GM19043 (cell line): ENCODE measurements around the gene MKNK1.
"Not testable (repeated sequence)": the region's sequence is repeated elsewhere in the genome, so short reads cannot be mapped to it uniquely, and the experiment has no call there.

Experiments used
- ATAC-seq: cut with Tn5 transposase; IDR thresholded peaks from one replicate; pipeline ENCODE4 v1.9.1; 2021; ENCODE audit warnings: low read depth; ENCODE audit not compliant: unreplicated experiment

The MKNK1 gene

DNA sequence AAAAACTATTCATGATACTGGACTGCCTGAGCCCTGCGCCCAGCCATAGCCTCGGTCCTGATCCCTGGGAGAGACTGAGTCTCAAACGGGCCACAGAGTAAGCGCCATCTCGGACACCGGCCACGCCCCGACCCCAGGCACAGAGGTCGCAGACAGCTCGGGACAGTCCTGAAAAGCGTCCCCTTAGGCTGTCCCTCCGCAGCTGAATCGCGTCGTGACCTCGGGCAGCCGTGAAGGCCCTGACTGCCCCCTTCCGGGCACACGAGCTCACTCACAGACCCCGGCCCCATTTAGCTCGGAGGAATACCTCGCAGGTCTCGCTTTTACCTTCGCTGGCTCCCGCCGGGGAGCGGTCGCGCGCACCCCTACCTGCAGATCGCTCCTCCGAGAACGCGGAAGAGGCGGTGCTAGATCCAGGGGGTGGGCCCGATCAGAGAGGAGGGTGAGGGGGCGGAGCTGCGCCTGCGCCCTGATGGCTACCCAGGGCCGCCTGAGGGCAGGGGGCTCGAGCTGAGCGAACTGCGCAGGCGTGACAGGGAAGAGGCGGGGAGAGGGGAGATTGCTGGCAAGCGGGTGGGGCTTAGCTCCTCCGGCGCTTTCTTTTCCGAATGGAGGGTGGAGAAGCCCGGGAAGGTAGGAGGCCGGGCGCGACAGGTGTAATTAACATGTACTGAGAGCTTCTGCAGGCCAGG lies at the start of gene MKNK1:
TSS of gene MKNK1 (minus strand) at position 411 of the 692 bp plus-strand sequence. CDS start 20,941 bp downstream, outside the sequence.
- peak; percentile 93 for ATAC-seq

- no peak for ATAC-seq
These were observed 49.4 kb upstream of the MKNK1 start for GRCh38 chr1:46653405-46653958.

GRCh38 chr1:46652321-46653100 lies 48.4 kb upstream of the MKNK1 start:
- no peak for ATAC-seq

DNA sequence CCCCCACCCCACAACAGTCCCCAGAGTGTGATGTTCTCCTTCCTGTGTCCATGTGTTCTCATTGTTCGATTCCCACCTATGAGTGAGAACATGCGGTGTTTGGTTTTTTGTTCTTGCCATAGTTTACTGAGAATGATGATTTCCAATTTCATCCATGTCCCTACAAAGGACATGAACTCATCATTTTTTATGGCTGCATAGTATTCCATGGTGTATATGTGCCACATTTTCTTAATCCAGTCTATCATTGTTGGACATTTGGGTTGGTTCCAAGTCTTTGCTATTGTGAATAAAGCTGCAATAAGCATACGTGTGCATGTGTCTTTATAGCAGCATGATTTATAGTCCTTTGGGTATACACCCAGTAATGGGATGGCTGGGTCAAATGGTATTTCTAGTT lies 47.1 kb upstream of the MKNK1 start:
- not testable (repeated sequence) for ATAC-seq

DNA sequence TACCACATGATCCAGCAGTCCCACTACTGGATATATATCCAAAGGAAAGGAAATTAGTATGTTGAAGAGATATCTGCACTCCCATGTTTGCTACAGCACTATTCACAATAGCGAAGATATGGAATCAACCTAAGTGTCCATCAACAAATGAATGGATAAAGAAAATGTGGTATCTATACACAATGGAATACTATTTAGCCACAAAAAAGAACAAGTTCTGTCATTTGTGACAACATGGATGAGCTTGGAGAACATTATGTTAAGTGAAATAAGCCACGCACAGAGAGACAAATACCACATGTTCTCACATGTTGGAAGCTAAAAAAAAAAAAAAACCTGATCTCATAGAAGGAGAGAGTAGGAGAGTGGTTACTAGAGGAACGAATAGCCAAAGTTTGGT lies 46.4 kb upstream of the MKNK1 start:
- ATAC-seq, result no peak

GRCh38 chr1:46649764-46650163 lies 45.7 kb upstream of the MKNK1 start:
- no peak for ATAC-seq

DNA sequence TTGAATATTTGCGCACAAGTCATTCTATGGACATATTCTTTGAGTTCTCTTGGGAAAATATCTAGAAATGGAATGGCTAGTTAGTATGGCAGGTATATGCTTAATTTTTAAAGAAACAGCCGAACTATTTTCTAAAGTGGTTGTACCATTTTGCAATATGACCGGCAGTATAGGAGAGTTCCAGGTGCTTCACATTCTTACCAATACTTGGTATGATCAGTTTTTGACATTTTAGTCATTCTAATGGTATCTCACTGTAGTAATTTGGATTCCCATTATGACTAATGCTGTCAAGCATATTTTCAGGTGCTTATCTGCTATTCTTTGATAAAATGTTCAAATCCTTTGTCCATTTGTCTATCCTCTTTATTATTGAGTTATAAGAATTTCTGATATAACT lies 43.5 kb upstream of the MKNK1 start:
- ATAC-seq, result no peak

- ATAC-seq, result no peak
These were observed 42.8 kb upstream of the MKNK1 start for GRCh38 chr1:46646844-46647243.

- ATAC-seq, result no peak
These were observed 42.3 kb upstream of the MKNK1 start for GRCh38 chr1:46646331-46646730.

GRCh38 chr1:46645815-46646214 lies 41.7 kb upstream of the MKNK1 start:
- ATAC-seq, result no peak

GRCh38 chr1:46643368-46643775 lies 39.3 kb upstream of the MKNK1 start:
- ATAC-seq, result no peak

DNA sequence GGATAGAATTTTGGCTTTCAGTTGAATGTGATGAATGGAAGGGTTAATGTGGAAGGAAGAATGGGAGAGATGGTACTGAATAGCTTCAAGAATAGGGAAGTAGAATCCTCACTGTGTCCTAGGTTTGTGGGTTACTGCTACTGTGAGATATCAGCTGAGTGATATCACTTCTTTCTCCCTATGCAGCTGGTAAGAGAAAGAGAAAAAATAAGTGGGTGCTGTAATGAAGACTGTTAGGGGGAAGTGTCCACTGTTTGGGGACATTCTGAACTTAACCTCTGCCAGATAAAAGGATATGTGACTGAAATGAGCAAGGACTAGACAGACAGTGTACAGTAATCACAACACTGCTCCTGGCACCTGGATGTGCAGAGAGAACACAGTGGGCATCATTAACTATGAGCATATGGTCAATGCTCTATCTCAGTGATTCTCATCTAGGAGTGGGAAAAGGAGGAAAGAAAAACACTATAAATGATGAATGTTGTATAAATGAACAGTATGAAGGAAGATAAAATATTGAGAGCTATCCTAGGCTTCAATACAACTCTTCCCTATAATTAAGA lies 38.1 kb upstream of the MKNK1 start:
- no peak for ATAC-seq

- ATAC-seq, result no peak
These were observed 35.5 kb upstream of the MKNK1 start for GRCh38 chr1:46639547-46639946.

GRCh38 chr1:46638921-46639320 lies 34.9 kb upstream of the MKNK1 start:
- ATAC-seq, result no peak

DNA sequence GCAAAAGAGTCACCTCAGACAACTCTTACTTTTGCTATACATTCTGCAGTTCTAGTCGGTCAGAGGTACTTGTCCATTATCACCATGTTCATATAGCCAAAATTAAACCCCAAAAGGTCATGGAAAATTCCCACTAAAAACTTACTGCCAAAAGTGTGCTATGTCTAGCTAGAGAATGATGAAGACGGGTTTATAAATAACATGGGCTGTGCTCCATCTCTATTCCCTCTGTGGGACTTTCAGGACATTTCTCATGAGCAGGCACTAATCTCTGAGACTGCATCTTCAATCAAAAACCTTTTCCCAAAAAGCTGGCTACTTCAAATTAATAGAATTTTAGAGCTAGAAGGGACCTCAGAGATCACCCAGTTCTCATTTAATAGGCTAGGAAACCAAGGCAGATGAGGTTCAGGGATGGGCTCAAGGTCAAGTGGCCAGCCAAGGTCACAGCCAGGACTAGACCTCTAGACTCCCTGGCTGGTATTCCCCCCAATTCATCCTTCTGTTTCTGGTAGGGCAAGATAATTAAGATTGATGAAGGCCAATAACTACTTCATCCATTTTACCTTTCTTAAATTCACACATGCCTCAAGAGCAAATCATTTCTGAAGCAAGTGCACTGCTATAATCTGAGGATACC lies 33.5 kb upstream of the MKNK1 start:
- no peak for ATAC-seq

GRCh38 chr1:46635205-46635604 lies 31.1 kb upstream of the MKNK1 start:
- no peak for ATAC-seq

GRCh38 chr1:46630719-46631118 lies 26.7 kb upstream of the MKNK1 start:
- no peak for ATAC-seq

GRCh38 chr1:46623743-46624644 lies 19.9 kb upstream of the MKNK1 start:
- no peak for ATAC-seq

DNA sequence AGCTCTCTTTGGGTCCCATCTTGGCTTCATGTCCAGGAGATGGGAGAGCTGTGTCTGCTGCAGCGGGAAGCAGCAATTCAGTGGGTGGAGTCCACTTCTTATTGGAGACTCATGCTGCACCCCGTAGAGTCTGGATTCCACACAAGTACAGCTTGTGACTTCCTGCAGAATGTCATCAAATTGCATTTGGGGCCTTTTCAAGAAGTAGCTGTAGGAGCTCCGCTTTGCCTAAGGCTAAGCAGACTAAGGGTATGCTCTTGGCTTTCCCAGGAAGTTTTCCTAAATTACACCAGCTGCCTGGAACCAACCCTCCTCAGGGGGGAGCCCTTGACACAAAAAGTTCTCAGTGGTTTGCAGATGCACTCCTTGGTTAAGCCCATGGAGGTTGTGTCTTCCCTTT lies 18.3 kb upstream of the MKNK1 start:
- ATAC-seq, result no peak

DNA sequence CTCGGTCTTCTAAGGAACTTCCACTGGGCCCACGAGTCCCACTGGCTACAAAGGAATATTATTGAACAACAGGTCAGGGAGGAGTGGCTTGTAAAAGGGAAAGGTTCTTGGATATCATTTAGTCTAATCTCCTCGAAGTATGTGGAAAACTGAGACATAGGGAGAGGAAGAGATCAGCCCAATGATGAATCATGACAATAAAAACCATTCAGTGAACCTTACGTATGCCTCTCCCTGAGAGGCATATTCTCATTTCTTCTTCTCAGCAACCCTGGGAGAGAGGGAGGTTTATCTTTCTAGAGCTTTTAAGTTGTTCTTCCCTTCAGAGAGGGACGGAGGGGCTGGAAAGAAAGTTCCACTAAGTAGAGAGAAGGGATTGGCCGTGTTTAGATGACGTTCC lies 17.9 kb upstream of the MKNK1 start:
- no peak for ATAC-seq
